Omental fat pad (tissue), 4 donors: ENCODE results near the gene SLC12A7. TPM values are rescaled to one million over a fixed set of nuclear protein-coding genes. Genes with fewer than 3 reads are reported as not detected.

Experiments used
- ATAC-seq: fragments of 150-250 bp; one replicate; pipeline ENCODE4 v1.9.1; 2016; ENCODE audit warnings: mild to moderate bottlenecking, moderate library complexity; ENCODE audit not compliant: low FRiP score
- DNase-seq: peaks from one replicate; pipeline ENCODE4 v3.0.0-alpha.2; 2019; ENCODE audit warnings: low spot score
- total RNA-seq, 4 donors: library from RNA; depleted of rRNA; stranded (reverse); fragments of >200 nt; gene quantifications; one replicate each; pipeline ENCODE4 v1.1.0, GENCODE V29; 2016
- TF ChIP-seq, protein P1 (sequence below), 3 donors: fragments of 450-650 bp; IDR thresholded peaks; one replicate each; pipeline ENCODE4 v1.5.1; 2016 to 2017; ENCODE audit warnings: antibody characterized with exemption in 3 of 3, mild to moderate bottlenecking in 3 of 3, moderate library complexity in 2 of 3

The SLC12A7 gene
- total RNA-seq, 4 donors from 2014 or later: 17.2 to 39.0 (median 27.5) TPM

DNA sequence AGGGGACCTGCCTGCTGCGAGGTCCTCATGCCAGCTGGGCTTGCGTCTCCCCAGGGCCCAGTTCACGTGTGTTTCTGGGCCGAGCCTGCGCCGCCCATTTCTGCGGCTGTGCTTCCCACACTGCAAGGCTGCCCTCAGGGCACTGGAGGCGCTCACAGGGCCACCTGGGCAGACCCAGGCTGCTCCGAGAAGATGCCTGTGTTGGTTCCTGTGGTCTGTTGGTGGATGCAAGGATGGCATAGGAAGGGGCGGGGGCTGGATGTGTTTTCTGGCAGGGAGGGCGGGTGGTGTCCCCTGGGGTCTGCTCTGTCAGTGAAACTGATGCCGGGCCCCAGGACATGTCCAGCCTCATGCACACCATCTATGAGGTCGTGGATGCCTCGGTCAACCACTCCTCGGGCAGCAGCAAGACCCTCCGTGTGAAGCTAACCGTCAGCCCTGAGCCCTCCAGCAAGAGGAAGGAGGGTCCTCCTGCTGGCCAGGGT is 77.4 kb downstream of the SLC12A7 start:
- TF ChIP-seq, protein P1, sequence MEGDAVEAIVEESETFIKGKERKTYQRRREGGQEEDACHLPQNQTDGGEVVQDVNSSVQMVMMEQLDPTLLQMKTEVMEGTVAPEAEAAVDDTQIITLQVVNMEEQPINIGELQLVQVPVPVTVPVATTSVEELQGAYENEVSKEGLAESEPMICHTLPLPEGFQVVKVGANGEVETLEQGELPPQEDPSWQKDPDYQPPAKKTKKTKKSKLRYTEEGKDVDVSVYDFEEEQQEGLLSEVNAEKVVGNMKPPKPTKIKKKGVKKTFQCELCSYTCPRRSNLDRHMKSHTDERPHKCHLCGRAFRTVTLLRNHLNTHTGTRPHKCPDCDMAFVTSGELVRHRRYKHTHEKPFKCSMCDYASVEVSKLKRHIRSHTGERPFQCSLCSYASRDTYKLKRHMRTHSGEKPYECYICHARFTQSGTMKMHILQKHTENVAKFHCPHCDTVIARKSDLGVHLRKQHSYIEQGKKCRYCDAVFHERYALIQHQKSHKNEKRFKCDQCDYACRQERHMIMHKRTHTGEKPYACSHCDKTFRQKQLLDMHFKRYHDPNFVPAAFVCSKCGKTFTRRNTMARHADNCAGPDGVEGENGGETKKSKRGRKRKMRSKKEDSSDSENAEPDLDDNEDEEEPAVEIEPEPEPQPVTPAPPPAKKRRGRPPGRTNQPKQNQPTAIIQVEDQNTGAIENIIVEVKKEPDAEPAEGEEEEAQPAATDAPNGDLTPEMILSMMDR (IDR thresholded peaks at IDR 0.05): no peak
- ATAC-seq (no peak), DNase-seq (no peak)

DNA sequence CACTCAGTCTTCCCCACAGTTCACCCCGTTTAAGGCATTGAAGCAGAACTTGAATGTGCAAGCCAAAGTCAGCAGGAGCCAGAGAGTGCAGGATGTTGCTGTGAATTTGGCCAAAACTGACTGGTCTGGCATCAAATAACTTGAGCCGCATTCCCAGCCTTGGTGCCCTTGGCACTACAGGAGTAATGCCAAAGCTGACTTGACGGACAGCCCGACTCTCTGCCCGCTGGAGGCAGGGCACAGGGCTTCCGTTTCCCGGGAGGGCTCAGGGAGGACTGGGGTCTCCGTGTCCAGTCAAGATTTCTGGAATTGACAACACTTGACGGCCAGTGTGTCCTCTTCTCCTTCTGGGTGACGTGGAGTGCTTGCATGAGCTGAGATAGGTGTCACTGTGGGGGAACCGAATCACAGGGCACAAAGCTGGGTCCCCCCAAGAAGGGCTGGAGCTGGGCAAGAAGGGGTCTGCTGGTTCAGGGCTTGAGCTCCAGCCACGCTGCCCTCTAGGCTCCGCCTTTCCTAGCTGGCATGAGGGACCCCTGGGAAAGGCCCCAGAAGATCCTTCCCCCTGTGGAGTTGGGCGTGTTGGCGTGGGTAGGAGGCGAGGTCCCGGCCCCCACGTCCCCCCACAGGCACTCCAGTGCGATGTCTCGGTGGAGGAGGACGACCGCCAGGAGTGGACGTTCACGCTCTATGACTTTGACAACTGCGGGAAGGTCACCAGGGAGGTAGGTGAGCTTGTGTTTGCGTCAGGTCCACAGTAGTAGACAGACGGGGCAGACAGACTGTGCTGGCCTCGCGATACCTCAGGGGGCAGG is 78.0 kb downstream of the SLC12A7 start:
- TF ChIP-seq, protein P1 (IDR thresholded peaks at IDR 0.05): no peak
- no peak for DNase-seq
- ATAC-seq: no peak

DNA sequence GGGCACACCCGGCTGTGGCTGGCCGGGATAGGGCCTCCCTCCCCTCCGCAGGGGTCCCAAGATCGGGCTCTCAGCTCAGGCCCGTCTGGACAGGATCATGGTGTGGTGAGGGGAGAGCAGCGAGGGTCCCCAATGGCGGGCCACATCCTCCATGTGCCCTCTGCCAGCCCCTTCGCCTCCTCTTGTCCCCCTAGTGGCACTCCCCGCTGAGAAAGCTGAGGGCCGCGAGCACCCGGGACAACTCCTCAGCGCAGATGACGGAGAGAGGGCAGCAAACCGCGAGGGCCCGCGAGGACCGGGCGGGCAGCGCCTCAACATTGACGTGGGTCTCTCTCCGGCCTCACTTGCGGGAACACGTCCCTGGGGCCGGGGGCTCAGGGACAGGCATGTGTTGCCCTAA is 78.7 kb downstream of the SLC12A7 start:
- TF ChIP-seq, protein P1 (IDR thresholded peaks at IDR 0.05): no peak
- ATAC-seq: no peak
- no peak for DNase-seq

DNA sequence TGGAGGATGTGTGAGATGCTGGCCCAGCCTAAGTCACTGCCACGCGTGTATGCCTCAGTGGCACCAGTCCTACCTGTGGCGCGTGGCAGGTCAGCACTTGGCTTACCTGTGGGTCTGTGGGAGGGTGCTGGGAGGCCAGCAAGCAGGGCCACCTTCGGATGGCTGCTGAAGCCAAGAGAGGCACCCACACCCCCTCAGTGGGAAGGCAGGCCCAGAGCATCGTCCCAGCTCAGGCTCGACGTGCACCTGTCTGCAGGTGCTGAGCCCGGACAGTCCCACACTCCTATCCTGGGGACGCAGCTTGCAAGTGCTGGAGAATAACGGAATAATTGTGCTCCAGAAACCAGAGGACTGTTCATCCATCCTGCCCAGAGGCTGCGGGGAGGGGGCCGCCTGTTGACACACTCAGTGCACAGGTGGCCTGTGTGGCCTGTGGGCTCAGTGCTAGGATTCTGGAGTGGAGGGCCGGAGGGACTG is 79.3 kb downstream of the SLC12A7 start:
- DNase-seq (no peak), ATAC-seq (no peak)
- TF ChIP-seq, protein P1 (IDR thresholded peaks at IDR 0.05): no peak

DNA sequence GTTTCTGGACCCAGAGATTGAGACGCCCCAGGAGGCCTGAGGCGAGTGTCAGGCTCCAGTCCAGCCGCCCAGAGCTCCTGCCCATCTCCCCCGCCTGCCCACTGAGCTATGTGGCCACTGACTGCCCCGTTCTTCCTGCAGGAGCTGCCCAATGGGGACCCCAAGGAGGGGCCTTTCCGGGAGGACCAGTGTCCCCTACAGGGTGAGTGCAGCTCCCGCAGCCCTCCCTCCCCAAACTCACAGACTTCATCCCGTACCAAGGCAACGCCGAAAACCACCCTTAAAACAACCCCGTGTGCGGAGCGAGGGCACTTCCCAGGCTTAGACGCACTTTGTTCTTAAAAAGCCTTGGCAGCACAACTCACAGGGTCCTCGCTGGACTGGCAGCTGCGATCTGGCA is 79.9 kb downstream of the SLC12A7 start:
- TF ChIP-seq, protein P1 (IDR thresholded peaks at IDR 0.05): no peak
- DNase-seq (no peak), ATAC-seq (no peak)

DNA sequence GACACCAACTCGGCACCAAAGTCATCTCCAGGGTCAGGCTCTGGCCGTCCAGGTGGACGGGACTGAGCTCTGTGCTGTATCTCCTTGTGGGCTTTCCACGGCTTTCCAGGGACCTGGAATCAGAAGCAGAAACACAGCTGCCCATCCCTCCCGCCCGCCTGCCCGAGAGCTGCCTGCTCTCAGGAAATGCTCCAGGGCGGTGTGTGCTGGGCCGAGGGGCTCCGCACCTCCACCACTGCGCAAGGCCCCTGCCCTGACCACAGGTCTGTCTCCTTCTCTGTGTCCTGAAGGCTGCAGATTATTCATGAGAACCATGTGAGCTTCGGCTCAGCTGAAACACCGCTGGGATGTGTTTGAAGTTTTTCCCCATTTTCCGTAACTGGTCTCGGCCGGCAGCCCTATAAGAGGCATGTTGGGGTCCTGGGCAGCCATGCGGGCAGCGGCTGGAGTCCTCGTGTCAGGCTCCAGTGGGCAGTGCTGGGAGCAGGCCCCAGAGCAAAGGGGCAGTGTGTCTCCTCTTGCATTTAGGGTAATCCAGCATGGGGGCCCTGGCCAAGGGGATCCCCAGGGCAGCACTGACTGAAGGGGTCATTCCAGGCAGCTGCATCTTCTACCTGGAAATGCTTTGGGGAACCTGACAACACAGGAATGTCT is 80.4 kb downstream of the SLC12A7 start:
- DNase-seq (no peak), ATAC-seq (no peak)
- TF ChIP-seq, protein P1 (IDR thresholded peaks at IDR 0.05): no peak
